ENCODE data around the gene ISL2. TPM values are rescaled to one million over a fixed set of nuclear protein-coding genes. Genes with fewer than 3 reads are reported as not detected.

Gene ISL2
- total RNA-seq, 1 donor from 2014 or later: 0.67 TPM

- DNase-seq (ENCODE audit: low spot score): no peak
These were observed 9.1 kb upstream of the ISL2 start for GRCh38 chr15:76327191-76328105.

GRCh38 chr15:76328106-76328696 lies 8.4 kb upstream of the ISL2 start:
- DNase-seq (ENCODE audit: low spot score): no peak

- no peak for DNase-seq (ENCODE audit: low spot score)
These were observed 7.6 kb upstream of the ISL2 start for GRCh38 chr15:76328958-76329357.

- no peak for DNase-seq (ENCODE audit: low spot score)
These were observed 6.4 kb upstream of the ISL2 start for GRCh38 chr15:76330080-76330680.

GRCh38 chr15:76332796-76333195 lies 3.8 kb upstream of the ISL2 start:
- DNase-seq (ENCODE audit: low spot score): no peak

- DNase-seq (ENCODE audit: low spot score): no peak
These were observed 3.3 kb upstream of the ISL2 start for GRCh38 chr15:76333309-76333708.

- DNase-seq (ENCODE audit: low spot score): peak; percentile 45
These were observed 2.7 kb upstream of the ISL2 start for GRCh38 chr15:76333720-76334437.

GRCh38 chr15:76334438-76335306 lies 1.9 kb upstream of the ISL2 start:
- DNase-seq (ENCODE audit: low spot score): no peak

- DNase-seq (ENCODE audit: low spot score): no peak
These were observed 993 bp upstream of the ISL2 start for GRCh38 chr15:76335307-76336253.

GRCh38 chr15:76337059-76337695 lies 604 bp downstream of the ISL2 start:
- DNase-seq (ENCODE audit: low spot score): no peak

GRCh38 chr15:76337696-76338485 lies 1.3 kb downstream of the ISL2 start:
- DNase-seq (ENCODE audit: low spot score): no peak

GRCh38 chr15:76338486-76339304 lies 2.1 kb downstream of the ISL2 start:
- DNase-seq (ENCODE audit: low spot score): no peak

- no peak for DNase-seq (ENCODE audit: low spot score)
These were observed 3.0 kb downstream of the ISL2 start for GRCh38 chr15:76339305-76340197.

GRCh38 chr15:76340198-76340802 lies 3.7 kb downstream of the ISL2 start:
- no peak for DNase-seq (ENCODE audit: low spot score)

- DNase-seq (ENCODE audit: low spot score): no peak
These were observed 4.3 kb downstream of the ISL2 start for GRCh38 chr15:76340803-76341365.
